Motor neuron (in vitro differentiated cells): ENCODE results near the gene OR6P1. TPM values are rescaled to one million over a fixed set of nuclear protein-coding genes. Genes with fewer than 3 reads are reported as not detected.

ENCODE experiments used
- ATAC-seq, 8 experiments: fragments of 200-7000 bp; cut with Tn5 transposase; replicated peaks in 6 of 8; 2 replicates each; pipeline ENCODE4 v1.8.0; 2021; ENCODE audit warnings: mild to moderate bottlenecking in 8 of 8, moderate library complexity in 8 of 8
- H3K27ac ChIP-seq, 2 donors: fragments of 250-450 bp; sonication (Bioruptor Pico); 2 replicates each; pipeline ENCODE4 v1.9.0; 2021; ENCODE audit warnings: antibody characterized with exemption in 2 of 2, mild to moderate bottlenecking in 2 of 2, moderate library complexity in 1 of 2
- H3K4me1 ChIP-seq, 2 donors: fragments of 250-450 bp; sonication (Bioruptor Pico); replicated peaks in 1 of 2; 2 replicates each; pipeline ENCODE4 v1.6.1; 2021; ENCODE audit warnings: antibody characterized with exemption in 2 of 2, mild to moderate bottlenecking in 2 of 2, moderate library complexity in 1 of 2
- H3K4me3 ChIP-seq, 5 donors: fragments of 250-450 bp; sonication (Bioruptor Pico); 2 replicates each; pipeline ENCODE4 v1.9.0; 2021; ENCODE audit warnings: antibody characterized with exemption in 5 of 5, mild to moderate bottlenecking in 5 of 5, moderate library complexity in 4 of 5
- WGBS, 10 experiments: fragments of 450-650 bp; shearing (Covaris generic); methylation state at CpG; one replicate each; pipeline ENCODE4 v1.0.0; 2022; 5-methylcytosine and 5-hydroxymethylcytosine counted together
- in situ Hi-C, 9 experiments: fragments of 400-800 bp; cut with MboI; loops; one replicate each; pipeline ENCODE4 v1.15.0; 2021; ENCODE audit warnings: low sequenced_read_pairs in 9 of 9, low pct_unique_long_range_greater_than_20kb in 2 of 9; ENCODE audit not compliant: unreplicated experiment in 9 of 9
- total RNA-seq, 8 experiments: library from RNA; unstranded; fragments of 300-600 nt; gene quantifications; 2 replicates each; pipeline versions ENCODE4 v1.2.3 to v1.2.4, GENCODE V29; 2022

Gene OR6P1
- total RNA-seq, 8 experiments from 2014 or later = 0.08 to 1.0 (median 0.45) TPM; not detected in 4

DNA sequence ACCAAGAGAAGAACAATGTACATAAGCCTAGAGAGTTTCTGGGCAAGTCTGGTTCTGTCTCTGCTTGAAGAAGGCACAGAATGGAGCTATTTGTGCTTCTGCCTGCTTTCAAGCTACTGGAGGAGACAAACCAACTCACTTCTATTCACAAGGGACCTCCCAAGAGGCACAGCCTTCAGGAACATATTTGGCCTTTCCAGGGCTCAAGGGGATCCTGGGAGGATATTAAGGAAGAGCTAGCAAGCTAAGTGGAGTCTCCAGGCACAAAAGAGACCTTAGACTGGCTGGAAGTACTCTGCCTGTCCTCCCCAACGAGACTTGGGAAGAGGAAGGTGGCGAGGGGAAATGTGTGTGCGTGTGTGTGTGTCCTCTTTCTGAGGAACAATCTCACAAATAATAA lies 16.0 kb downstream of the OR6P1 start, which contains the start of gene OR6Y1:
TSS of gene OR6Y1 (minus strand) at position 54 of the 400 bp plus-strand sequence. CDS start 6,300 bp downstream, outside the sequence.
- Histone ChIP-seq H3K4me1 (no peaks in the 10 kb centered on the region), H3K27ac (no peak within 1 kb of the TSS), H3K4me3 (no peak within 1 kb of the TSS)
- WGBS, 10 experiments = 19 to 89% (median 70%) methylated on average over 2 to 3 of the region's 3 CpGs; no CpG with 5 or more reads in 2 of the 10 experiments
- no peak for ATAC-seq
- in situ Hi-C loops = no loop called here

DNA sequence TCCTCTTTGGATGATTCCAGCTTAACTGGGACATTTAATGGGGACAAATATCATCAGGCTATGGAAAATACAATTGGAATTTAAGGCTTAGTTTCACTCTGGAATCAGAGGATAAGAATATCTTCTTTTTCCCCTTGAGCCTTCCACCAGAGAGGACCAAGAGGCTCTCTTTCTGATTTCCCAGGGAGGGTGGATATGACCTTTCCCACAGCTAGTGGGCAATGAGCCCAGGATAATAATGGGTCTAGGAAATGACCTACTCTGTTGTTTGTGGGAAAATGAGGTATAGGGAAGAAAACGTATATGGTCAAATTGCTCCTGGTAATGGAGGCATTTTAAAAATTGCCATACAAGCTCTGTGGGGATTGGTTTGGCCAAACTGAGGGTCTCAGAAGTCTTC lies 18.1 kb downstream of the OR6P1 start:
- in situ Hi-C loops = no loop called here
- no peak for ATAC-seq
- Histone ChIP-seq H3K27ac (no peak overlapping the region), H3K4me1 (no peaks in the 10 kb centered on the region), H3K4me3 (no peak overlapping the region)
- 0 to 100% (median 73%) methylated on average over 1 of the region's 1 CpG; no CpG with 5 or more reads in 3 of the 10 experiments for WGBS, 10 experiments

DNA sequence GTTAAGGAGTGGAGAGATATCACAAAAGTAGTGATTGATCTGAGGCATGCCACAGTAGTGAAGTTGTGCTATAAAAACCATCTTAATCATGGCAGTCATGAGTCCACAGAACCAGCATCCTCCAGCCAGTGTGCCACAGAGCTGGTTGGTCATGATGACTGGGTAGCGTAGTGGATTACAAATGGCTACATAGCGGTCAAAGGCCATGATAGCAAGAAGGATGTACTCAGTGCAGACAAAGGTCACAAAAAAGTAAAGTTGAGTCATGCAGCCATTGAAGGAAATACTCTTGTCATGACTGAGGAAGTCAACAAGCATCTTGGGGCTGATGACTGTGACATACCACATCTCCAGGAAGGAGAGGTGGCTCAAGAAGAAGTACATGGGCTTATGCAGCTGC lies 22.8 kb downstream of the OR6P1 start:
- no peak overlapping the region for H3K4me3 ChIP-seq
- WGBS, 10 experiments = 60 to 100% (median 92%) methylated on average over 1 to 2 of the region's 2 CpGs; no CpG with 5 or more reads in 3 of the 10 experiments
- ATAC-seq = no peak
- in situ Hi-C loops = loop anchor here in 1 of 9 experiments (25.0 kb wide), 2 partner anchors 440 to 585 kb away; no protein-coding TSS in a partner anchor
- H3K27ac ChIP-seq = no peak overlapping the region
- H3K4me1 ChIP-seq = no peaks in the 10 kb centered on the region

DNA sequence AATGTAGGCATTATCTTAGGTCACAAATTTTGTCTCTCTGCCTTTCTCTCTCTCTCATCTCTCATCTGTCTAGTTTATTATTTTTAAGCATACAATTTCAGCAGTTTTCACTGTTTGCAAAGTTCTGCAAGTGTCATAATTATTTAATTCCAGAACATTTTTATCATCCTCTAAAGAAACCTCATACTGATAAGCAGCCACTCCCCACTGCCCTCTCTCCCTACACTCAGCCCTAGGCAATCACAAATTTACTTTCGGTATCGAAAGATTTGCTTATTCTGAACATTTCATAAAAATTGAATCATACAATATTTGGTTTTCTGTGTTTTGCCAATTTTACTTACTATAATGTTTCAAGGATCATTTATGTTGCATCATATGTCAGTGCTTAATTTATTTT lies 32.8 kb downstream of the OR6P1 start:
- ATAC-seq = no peak
- Histone ChIP-seq H3K4me3 (no peak overlapping the region), H3K4me1 (no peaks in the 10 kb centered on the region), H3K27ac (no peak overlapping the region)
- in situ Hi-C loops = loop anchor here in 1 of 9 experiments (25.0 kb wide), 2 partner anchors 450 to 575 kb away; no protein-coding TSS in a partner anchor
- WGBS, 10 experiments = 25 to 100% (median 94%) methylated on average over 1 to 2 of the region's 2 CpGs

DNA sequence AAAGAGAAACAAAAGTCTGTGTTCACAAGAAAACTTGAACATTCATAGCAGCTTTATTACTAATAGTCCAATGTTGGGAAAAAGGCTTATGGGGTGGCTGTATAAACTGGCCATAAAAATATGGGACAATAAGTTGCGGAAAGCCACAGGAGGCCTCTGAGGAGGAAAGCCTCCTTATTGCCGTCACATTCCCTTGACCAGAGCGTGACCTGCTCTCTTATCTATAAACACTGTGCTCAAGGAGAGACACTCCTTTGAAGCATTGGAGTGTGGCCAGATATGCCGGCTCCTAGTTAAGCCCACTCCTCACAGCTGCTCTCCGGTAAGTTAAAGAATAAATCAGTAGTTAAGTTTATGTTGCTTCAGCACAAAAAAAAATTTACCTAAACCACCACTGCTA lies 35.9 kb downstream of the OR6P1 start:
- no peak overlapping the region for H3K27ac ChIP-seq
- 29 to 100% (median 71%) methylated on average over 1 to 5 of the region's 5 CpGs; no CpG with 5 or more reads in 5 of the 10 experiments for WGBS, 10 experiments
- no peak for ATAC-seq
- H3K4me3 ChIP-seq = no peak overlapping the region
- in situ Hi-C loops = loop anchor here in 1 of 9 experiments (25.0 kb wide), 2 partner anchors 453 to 572 kb away; no protein-coding TSS in a partner anchor
- no peaks in the 10 kb centered on the region for H3K4me1 ChIP-seq

DNA sequence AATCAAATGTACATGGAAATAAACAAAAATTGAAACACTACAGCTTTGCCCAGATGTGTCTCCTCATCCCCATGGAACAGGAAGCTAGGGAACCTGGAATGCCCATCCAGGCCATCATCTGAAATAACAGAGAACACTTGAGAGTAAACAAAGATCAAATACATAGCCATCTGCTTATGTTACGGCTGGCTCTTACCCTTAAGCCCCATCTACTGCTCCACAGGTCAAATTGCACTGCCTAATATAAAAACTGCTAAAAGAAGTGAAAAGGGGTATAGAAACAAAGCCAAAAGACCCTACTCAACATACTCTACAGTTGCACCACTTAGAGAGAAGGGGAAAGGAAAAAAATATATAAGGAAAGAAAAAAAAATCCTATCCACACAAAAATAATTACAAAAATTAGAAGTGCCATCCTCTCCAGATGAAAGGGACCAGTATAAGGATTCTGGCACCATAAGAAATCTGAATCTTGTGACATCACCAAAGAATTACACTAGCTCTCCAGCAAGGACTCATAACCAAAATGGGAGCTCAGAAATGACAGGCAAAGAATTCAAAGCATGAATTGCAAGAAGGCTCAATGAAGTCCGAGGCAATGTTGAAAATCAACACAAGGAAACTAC lies 43.1 kb downstream of the OR6P1 start:
- no peak overlapping the region for H3K4me3 ChIP-seq
- no peaks in the 10 kb centered on the region for H3K4me1 ChIP-seq
- ATAC-seq = peak in 4 of 8 experiments; percentile 39 to 94 (median 76)
- in situ Hi-C loops = loop anchor here in 1 of 9 experiments (25.0 kb wide), 2 partner anchors 460 to 565 kb away; no protein-coding TSS in a partner anchor
- WGBS, 10 experiments = 0 to 50% (median 0%) methylated on average over 1 to 2 of the region's 2 CpGs; no CpG with 5 or more reads in 1 of the 10 experiments
- no peak overlapping the region for H3K27ac ChIP-seq

DNA sequence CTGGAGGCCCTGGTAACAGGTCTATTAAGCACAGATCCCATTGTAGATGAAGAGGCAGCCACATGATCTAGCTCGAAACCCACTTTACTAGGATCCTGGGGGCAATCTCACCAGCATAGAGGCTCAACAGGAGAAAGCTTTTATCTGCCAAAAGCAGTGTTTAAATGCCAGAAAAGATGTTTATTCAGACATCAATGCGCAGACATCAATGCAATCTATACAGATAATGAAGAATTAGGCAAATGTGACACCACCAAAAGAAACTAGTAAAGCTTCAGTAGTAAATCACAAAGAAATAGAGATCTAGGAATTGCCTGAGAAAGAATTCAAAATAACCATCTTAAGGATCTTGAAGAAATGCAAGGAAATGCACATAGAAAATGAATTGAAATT lies 48.7 kb downstream of the OR6P1 start:
- 0 to 100% (median 46%) methylated on average over 1 to 2 of the region's 2 CpGs; no CpG with 5 or more reads in 1 of the 10 experiments for WGBS, 10 experiments
- ATAC-seq = no peak
- H3K27ac ChIP-seq = no peak overlapping the region
- in situ Hi-C loops = loop anchor here in 1 of 9 experiments (25.0 kb wide), 1 partner anchor 309 kb away; no protein-coding TSS in a partner anchor
- no peak overlapping the region for H3K4me3 ChIP-seq
- no peaks in the 10 kb centered on the region for H3K4me1 ChIP-seq

DNA sequence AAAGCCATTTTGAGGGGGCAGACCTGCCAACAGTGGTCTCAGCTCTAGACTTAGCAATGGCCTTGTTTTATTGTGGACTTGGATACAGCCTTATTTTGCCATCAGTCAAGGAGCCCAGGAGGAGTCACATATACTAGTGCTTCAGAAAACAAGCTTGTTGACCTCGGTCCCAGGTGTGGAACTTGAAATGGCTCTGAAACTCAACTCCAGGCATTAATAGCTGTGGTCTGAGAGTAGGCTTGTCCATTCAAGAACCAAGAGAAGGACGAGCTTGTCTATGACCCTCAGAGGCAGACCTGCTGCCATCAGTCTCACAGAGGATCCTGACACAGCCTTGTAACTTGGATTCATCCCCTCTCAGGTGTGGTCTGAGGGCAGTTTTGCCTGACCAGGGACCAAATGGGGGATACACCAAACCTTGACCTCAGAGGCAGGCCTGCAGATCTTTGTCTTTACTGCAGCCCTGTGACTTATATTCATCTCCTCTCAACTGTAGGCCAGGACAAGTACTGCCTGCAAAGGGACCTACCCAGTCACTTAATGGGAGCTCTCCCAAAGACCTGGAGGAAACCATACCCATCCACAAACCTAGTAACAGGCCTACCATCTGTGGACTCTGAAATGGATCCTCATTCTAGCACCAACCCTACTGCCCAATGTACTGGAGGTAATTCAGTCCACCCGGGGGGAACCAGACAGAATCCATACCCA lies 49.3 kb downstream of the OR6P1 start:
- Histone ChIP-seq H3K27ac (no peak overlapping the region), H3K4me3 (no peak overlapping the region), H3K4me1 (no peaks in the 10 kb centered on the region)
- 0 to 80% (median 63%) methylated on average over 1 to 3 of the region's 3 CpGs; no CpG with 5 or more reads in 1 of the 10 experiments for WGBS, 10 experiments
- in situ Hi-C loops = loop anchor here in 1 of 9 experiments (25.0 kb wide), 1 partner anchor 309 kb away; no protein-coding TSS in a partner anchor
- ATAC-seq = no peak

DNA sequence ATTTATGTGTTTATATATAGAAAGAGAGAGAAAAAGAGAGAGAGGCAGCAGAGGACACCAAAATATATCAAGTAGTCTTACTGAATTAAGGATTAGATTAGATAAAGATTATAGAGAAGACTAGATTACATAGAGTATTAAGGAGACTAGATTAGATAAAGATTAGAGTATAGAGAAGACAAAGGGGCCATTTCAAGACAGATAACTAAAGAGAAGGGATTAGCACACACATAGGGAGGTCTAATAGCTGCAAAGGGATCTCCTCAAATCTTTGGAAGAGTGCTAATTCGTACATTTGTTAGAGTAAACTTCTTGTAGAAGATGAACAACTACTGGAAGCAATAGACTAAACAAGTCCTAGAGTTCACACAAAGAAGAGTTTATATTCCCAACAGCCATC lies 50.4 kb downstream of the OR6P1 start:
- Histone ChIP-seq H3K4me1 (no peaks in the 10 kb centered on the region), H3K27ac (no peak overlapping the region), H3K4me3 (no peak overlapping the region)
- 0 to 83% (median 25%) methylated on average over 1 of the region's 1 CpG for WGBS, 10 experiments
- no peak for ATAC-seq
- in situ Hi-C loops = loop anchor here in 1 of 9 experiments (25.0 kb wide), 1 partner anchor 308 kb away; no protein-coding TSS in a partner anchor

DNA sequence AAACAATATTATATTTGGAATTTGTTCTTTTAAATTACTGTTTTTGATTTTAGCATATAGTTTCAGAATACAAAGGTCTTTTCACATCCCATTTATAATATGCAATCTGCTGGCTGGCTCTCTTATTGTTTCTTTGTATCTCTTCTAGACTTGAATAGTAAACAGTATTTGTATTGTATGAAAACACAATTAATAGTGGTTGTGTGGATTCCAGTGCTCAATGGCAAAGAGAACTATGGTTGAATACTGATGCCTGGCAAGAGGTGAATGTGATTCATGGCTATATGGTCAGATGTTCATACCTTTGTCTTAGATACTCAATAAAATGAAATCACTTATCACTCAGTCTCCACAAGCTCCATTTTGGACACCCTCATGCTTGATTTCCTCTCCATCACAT lies 53.4 kb downstream of the OR6P1 start:
- no peaks in the 10 kb centered on the region for H3K4me1 ChIP-seq
- ATAC-seq = no peak
- H3K4me3 ChIP-seq = no peak overlapping the region
- H3K27ac ChIP-seq = no peak overlapping the region
- in situ Hi-C loops = loop anchor here in 1 of 9 experiments (25.0 kb wide), 1 partner anchor 305 kb away; no protein-coding TSS in a partner anchor

Other genes starting within 250 kb of the OR6P1 start
- under 1 TPM in 1 of 8 experiments, not detected in 7; 0.24 TPM for gene CD1B, start 239.0 kb downstream of the OR6P1 start, total RNA-seq
- gene CD1E, start 216.7 kb downstream of the OR6P1 start, total RNA-seq = under 1 TPM in 2 of 8 experiments, not detected in 6; 0.21 to 0.76 TPM
- under 1 TPM in 3 of 8 experiments, not detected in 5; 0.23 to 0.43 (median 0.29) TPM for gene OR10T2, start 171.1 kb downstream of the OR6P1 start, total RNA-seq
- gene OR10K2, start 144.3 kb downstream of the OR6P1 start, total RNA-seq = 1 to 10 TPM in 1 of 8 experiments, under 1 TPM in 3, not detected in 4; 0.09 to 1.3 (median 0.28) TPM
- 1 to 10 TPM in 1 of 8 experiments, under 1 TPM in 4, not detected in 3; 0.15 to 1.3 (median 0.38) TPM for gene OR10K1, start 108.7 kb downstream of the OR6P1 start, total RNA-seq
- not detected for gene OR10R2, start 98.4 kb downstream of the OR6P1 start, total RNA-seq
- gene OR6Y1, start 16.2 kb downstream of the OR6P1 start, total RNA-seq = under 1 TPM in 5 of 8 experiments, not detected in 3; 0.09 to 0.81 (median 0.21) TPM
- under 1 TPM in 3 of 8 experiments, not detected in 5; 0.21 to 1.00 (median 0.49) TPM for gene OR10X1, start 9.3 kb upstream of the OR6P1 start, total RNA-seq
- gene OR10Z1, start 34.7 kb upstream of the OR6P1 start, total RNA-seq = 1 to 10 TPM in 1 of 8 experiments, under 1 TPM in 4, not detected in 3; 0.10 to 1.1 (median 0.23) TPM
- 1 to 10 TPM in 1 of 8 experiments, under 1 TPM in 4, not detected in 3; 0.17 to 1.1 (median 0.46) TPM for gene SPTA1, start 116.1 kb upstream of the OR6P1 start, total RNA-seq
- gene OR6K2, start 130.1 kb upstream of the OR6P1 start, total RNA-seq = under 1 TPM in 1 of 8 experiments, not detected in 7; 0.62 TPM
- under 1 TPM in 3 of 8 experiments, not detected in 5; 0.32 to 0.81 (median 0.54) TPM for gene OR6K3, start 150.1 kb upstream of the OR6P1 start, total RNA-seq
- gene OR6K6, start 184.1 kb upstream of the OR6P1 start, total RNA-seq = 1 to 10 TPM in 1 of 8 experiments, not detected in 7; 1.0 TPM
- under 1 TPM in 5 of 8 experiments, not detected in 3; 0.05 to 0.81 (median 0.17) TPM for gene OR6N1, start 201.6 kb upstream of the OR6P1 start, total RNA-seq
- gene OR6N2, start 210.6 kb upstream of the OR6P1 start, total RNA-seq = under 1 TPM in 6 of 8 experiments, not detected in 2; 0.05 to 0.90 (median 0.15) TPM